IMR-90 (cell line): ENCODE measurements around the gene VPS35. TPM values are rescaled to one million over a fixed set of nuclear protein-coding genes. Genes with fewer than 3 reads are reported as not detected.

ENCODE experiments used
- ATAC-seq: fragments of 200-7000 bp; cut with Tn5 transposase; 2 replicates; pipeline ENCODE4 v1.9.1; 2020; ENCODE audit warnings: low read depth, mild to moderate bottlenecking, moderate library complexity
- BruUV-seq: library from RNA; stranded (reverse); fragments of 400-500 nt; replicated peaks from 2 replicates; lab custom pipeline; 2021; lab: Mats Ljungman, UMichigan
- CTCF ChIA-PET: fragments of 300-600 bp; formaldehyde crosslinking; extraction: SDS; loops from one replicate; lab custom pipeline; 2021; ENCODE audit warnings: antibody characterized with exemption; lab: Yijun Ruan, JAX
- POLR2A ChIA-PET: fragments of 300-600 bp; sonication (Branson Sonifier 250); formaldehyde crosslinking; loops from one replicate; lab custom pipeline; 2022; ENCODE audit warnings: antibody characterized with exemption; ENCODE audit not compliant: unreplicated experiment; lab: Charles Lee
- DNase-seq: peaks from one replicate; pipeline ENCODE4 v3.0.0; 2013
- H2AFZ ChIP-seq: replicated peaks from 2 replicates; pipeline ENCODE3; 2013; ENCODE audit warnings: low read length, mild to moderate bottlenecking; ENCODE audit not compliant: poor library complexity
- H2AK5ac ChIP-seq: 2 replicates; pipeline ENCODE4 v1.6.1; 2013; ENCODE audit warnings: low read depth, low read length, inconsistent platforms
- H2AK9ac ChIP-seq: replicated peaks from 2 replicates; pipeline ENCODE3; 2013; ENCODE audit warnings: mild to moderate bottlenecking, low read depth, low read length, moderate library complexity; ENCODE audit not compliant: poor library complexity
- H2BK120ac ChIP-seq: 2 replicates; pipeline ENCODE4 v1.6.1; 2013; ENCODE audit warnings: low read depth, low read length, inconsistent platforms
- H2BK15ac ChIP-seq: 3 replicates; pipeline ENCODE4 v1.6.1; 2013; ENCODE audit warnings: low read depth, low read length, inconsistent platforms
- H2BK20ac ChIP-seq: 2 replicates; pipeline ENCODE4 v1.6.1; 2013; ENCODE audit warnings: low read depth, mild to moderate bottlenecking, inconsistent platforms, low read length, moderate library complexity
- H2BK5ac ChIP-seq: 2 replicates; pipeline ENCODE4 v1.6.1; 2013; ENCODE audit warnings: mild to moderate bottlenecking, low read depth, low read length, inconsistent platforms; ENCODE audit not compliant: poor library complexity, severe bottlenecking
- H3K14ac ChIP-seq: replicated peaks from 2 replicates; pipeline ENCODE4 v1.6.1; 2013; ENCODE audit warnings: low read depth, low read length, inconsistent platforms
- H3K18ac ChIP-seq: 2 replicates; pipeline ENCODE4 v1.6.1; 2013; ENCODE audit warnings: low read depth, low read length, control low read depth
- H3K23ac ChIP-seq: 2 replicates; pipeline ENCODE4 v1.6.1; 2013; ENCODE audit warnings: low read depth, low read length, inconsistent platforms
- H3K27ac ChIP-seq: 2 replicates; pipeline ENCODE4 v1.5.1; 2013; ENCODE audit warnings: mild to moderate bottlenecking, control low read depth, low read length; ENCODE audit not compliant: insufficient read depth
- H3K27me3 ChIP-seq: 2 replicates; pipeline ENCODE4 v1.6.1; 2013; ENCODE audit warnings: low read length; ENCODE audit not compliant: control insufficient read depth, insufficient read depth
- H3K36me3 ChIP-seq: 2 replicates; pipeline ENCODE4 v1.6.1; 2013; ENCODE audit warnings: low read length, mixed read lengths; ENCODE audit not compliant: control insufficient read depth, insufficient read depth
- H3K4ac ChIP-seq: 2 replicates; pipeline ENCODE4 v1.6.1; 2013; ENCODE audit warnings: low read depth, low read length, inconsistent platforms
- H3K4me1 ChIP-seq: 2 replicates; pipeline ENCODE4 v1.6.1; 2013; ENCODE audit warnings: low read length, mixed read lengths; ENCODE audit not compliant: control insufficient read depth, insufficient read depth
- H3K4me2 ChIP-seq: 2 replicates; pipeline ENCODE4 v1.6.1; 2013; ENCODE audit warnings: low read depth, mild to moderate bottlenecking, control low read depth, low read length, moderate library complexity
- H3K4me3 ChIP-seq: 2 replicates; pipeline ENCODE4 v1.5.1; 2013; ENCODE audit warnings: low read depth, mild to moderate bottlenecking, control low read depth, low read length, moderate library complexity; ENCODE audit not compliant: insufficient read depth
- H3K56ac ChIP-seq: 2 replicates; pipeline ENCODE4 v1.6.1; 2013; ENCODE audit warnings: low read length, inconsistent platforms; ENCODE audit not compliant: insufficient read depth; ENCODE audit errors: extremely low read depth
- H3K79me1 ChIP-seq, 2 experiments: 2 replicates each; pipeline ENCODE4 v1.6.1; 2013; ENCODE audit warnings: low read length in 2 of 2, inconsistent platforms in 1 of 2, low read depth in 1 of 2
- H3K9ac ChIP-seq: 2 replicates; pipeline ENCODE4 v1.6.1; 2013; ENCODE audit warnings: low read depth, low read length, control low read depth
- H3K9me1 ChIP-seq: 2 replicates; pipeline ENCODE4 v1.6.1; 2013; ENCODE audit warnings: low read length, inconsistent platforms; ENCODE audit not compliant: insufficient read depth
- H3K9me3 ChIP-seq: 2 replicates; pipeline ENCODE4 v1.6.1; 2013; ENCODE audit warnings: low read length; ENCODE audit not compliant: control insufficient read depth, insufficient read depth
- H4K20me1 ChIP-seq: 2 replicates; pipeline ENCODE4 v1.6.1; 2013; ENCODE audit warnings: low read length, inconsistent platforms; ENCODE audit not compliant: insufficient read depth
- H4K5ac ChIP-seq: 2 replicates; pipeline ENCODE4 v1.6.1; 2013; ENCODE audit warnings: mild to moderate bottlenecking, low read depth, low read length, control low read depth
- H4K8ac ChIP-seq, 2 experiments: 2 replicates each; pipeline ENCODE4 v1.6.1; 2013; ENCODE audit warnings: low read depth in 2 of 2, low read length in 2 of 2, control low read depth in 1 of 2, inconsistent platforms in 1 of 2
- H4K91ac ChIP-seq: 2 replicates; pipeline ENCODE4 v1.6.1; 2013; ENCODE audit warnings: low read depth, low read length, inconsistent platforms; ENCODE audit not compliant: insufficient read depth
- CHD1 ChIP-seq: IDR thresholded peaks from 2 replicates; pipeline ENCODE4 v1.6.1; 2012; ENCODE audit warnings: low read depth, low read length, improper control_type of control experiment
- CTCF ChIP-seq: conservative IDR thresholded peaks from 2 replicates; pipeline ENCODE4 v1.5.1; 2012; ENCODE audit warnings: mild to moderate bottlenecking, low read depth, low read length, improper control_type of control experiment
- FOS ChIP-seq: fragments of 150-350 bp; IDR thresholded peaks from 2 replicates; pipeline ENCODE4 v1.6.1; 2016; ENCODE audit warnings: low read depth, low read length
- MAZ ChIP-seq: IDR thresholded peaks from 2 replicates; pipeline ENCODE4 v1.6.1; 2012; ENCODE audit warnings: low read depth, mild to moderate bottlenecking, low read length, improper control_type of control experiment, moderate library complexity, borderline replicate concordance
- RFX5 ChIP-seq: IDR thresholded peaks from 2 replicates; pipeline ENCODE4 v1.8.0; 2012; ENCODE audit warnings: low read depth, mild to moderate bottlenecking, low read length, moderate library complexity
- SMC3 ChIP-seq: fragments of 150-350 bp; IDR thresholded peaks from 2 replicates; pipeline ENCODE4 v1.6.1; 2016; ENCODE audit warnings: low read depth, mild to moderate bottlenecking, antibody characterized with exemption, low read length, moderate library complexity
- WGBS, 2 experiments: methylation state at CpG; one replicate each; pipeline versions ENCODE4 v1.1.5 to v1.1.7; 2013; ENCODE audit warnings: missing lambda C conversion rate in 2 of 2; ENCODE audit not compliant: insufficient read length in 1 of 2; ENCODE audit errors: extremely low coverage in 2 of 2; 5-methylcytosine and 5-hydroxymethylcytosine counted together
- dilution Hi-C: fragments of 300-500 bp; cut with HindIII; formaldehyde crosslinking; loops from one replicate; pipeline ENCODE4 v1.14.3; 2018; ENCODE audit warnings: low sequenced_read_pairs; ENCODE audit not compliant: unreplicated experiment
- in situ Hi-C: fragments of 300-500 bp; cut with MboI; formaldehyde crosslinking; loops from 3 replicates; pipeline ENCODE4 v1.14.3; 2019; ENCODE audit warnings: low sequenced_read_pairs, inconsistent platforms, mixed read lengths
- intact Hi-C: fragments of 100-400 bp; cut with micrococcal nuclease; formaldehyde crosslinking; loops from 2 replicates; pipeline ENCODE4 v1.10.0; 2022
- polyA plus RNA-seq, 3 experiments: library from polyadenylated mRNA; depleted of rRNA; stranded (reverse); fragments of >200 nt; gene quantifications; 2 replicates each; pipeline ENCODE4 v1.2.3, GENCODE V29; 2012; ENCODE audit warnings: low replicate concordance in 1 of 3
- total RNA-seq: library from RNA; depleted of rRNA; stranded (reverse); fragments of >200 nt; gene quantifications from 2 replicates; pipeline ENCODE4 v1.2.3, GENCODE V29; 2012

Gene VPS35
- total and polyA plus RNA-seq, 2 of the 4 experiments (the other 2 are of a cell fraction) = 42.3 to 89.4 TPM

- in situ Hi-C loops (no loop called here), intact Hi-C loops (no loop called here), dilution Hi-C loops (no loop called here)
- Histone ChIP-seq H3K9me3 (no peaks in the 10 kb centered on the region), H2AFZ (no peak overlapping the region), H3K27me3 (no peaks in the 10 kb centered on the region), H4K91ac (no peak overlapping the region), H3K9ac (no peak overlapping the region), H4K20me1 (no peaks in the 10 kb centered on the region), H3K4me2 (no peak overlapping the region), H2BK5ac (no peak overlapping the region), H3K4me3 (no peak overlapping the region), H2BK120ac (no peak overlapping the region), H3K18ac (no peak overlapping the region), H3K27ac (no peak overlapping the region), H3K56ac (no peak overlapping the region), H3K14ac (no peak overlapping the region), H3K79me1 (no peaks in the 10 kb centered on the region), H3K9me1 (no peaks in the 10 kb centered on the region), H3K23ac (no peak overlapping the region), H4K5ac (no peak overlapping the region), H3K36me3 (peaks cover 3% of the 10 kb centered on the region; the same call in 1 of the 2 replicates), H2BK20ac (no peak overlapping the region), H2AK5ac (no peak overlapping the region), H4K8ac (no peak overlapping the region), H2AK9ac (no peak overlapping the region), H2BK15ac (no peak overlapping the region), H3K4ac (no peak overlapping the region), H3K4me1 (no peaks in the 10 kb centered on the region)
- ChIA-PET POLR2A (no interaction called here), CTCF (no interaction called here)
- no peak for DNase-seq
- WGBS, 2 experiments = no CpG with 5 or more reads among the region's 3 CpGs
- no TSS peak for BruUV-seq
- no peak for TF ChIP-seq RFX5
- no peak for TF ChIP-seq FOS
- no peak for TF ChIP-seq SMC3
- no peak for TF ChIP-seq CHD1
- TF ChIP-seq MAZ = no peak
- TF ChIP-seq CTCF = no peak
- ATAC-seq = no peak
Measured at GRCh38 chr16:46700048-46700447, 11.1 kb upstream of the VPS35 start.
